GM21526 (cell line): Measurements from ENCODE around the gene DPP6.

Experiments
- ATAC-seq: cut with Tn5 transposase; IDR thresholded peaks from one replicate; pipeline ENCODE4 v1.9.1; 2021; ENCODE audit warnings: moderate library complexity; ENCODE audit not compliant: unreplicated experiment, low FRiP score

The DPP6 gene

GRCh38 chr7:154862153-154862791 is 810.1 kb downstream of the DPP6 start:
- ATAC-seq, result no peak

GRCh38 chr7:154863766-154864522 is 811.7 kb downstream of the DPP6 start:
- no peak for ATAC-seq

- ATAC-seq, result no peak
Observed at GRCh38 chr7:154864523-154864891, 812.3 kb downstream of the DPP6 start.

GRCh38 chr7:154865984-154866685 is 813.9 kb downstream of the DPP6 start:
- ATAC-seq, result no peak

GRCh38 chr7:154867068-154867467 is 814.9 kb downstream of the DPP6 start:
- ATAC-seq, result no peak

- ATAC-seq, result no peak
Observed at GRCh38 chr7:154868921-154869320, 816.7 kb downstream of the DPP6 start.

- ATAC-seq, result no peak
Observed at GRCh38 chr7:154869436-154869835, 817.2 kb downstream of the DPP6 start.

GRCh38 chr7:154871507-154871906 is 819.3 kb downstream of the DPP6 start:
- no peak for ATAC-seq

- no peak for ATAC-seq
Observed at GRCh38 chr7:154871928-154872750, 819.9 kb downstream of the DPP6 start.

GRCh38 chr7:154872811-154873499 is 820.8 kb downstream of the DPP6 start:
- no peak for ATAC-seq

- ATAC-seq, result no peak
Observed at GRCh38 chr7:154873500-154874121, 821.4 kb downstream of the DPP6 start.

- ATAC-seq, result no peak
Observed at GRCh38 chr7:154874409-154875113, 822.4 kb downstream of the DPP6 start.

- no peak for ATAC-seq
Observed at GRCh38 chr7:154875297-154875696, 823.1 kb downstream of the DPP6 start.

GRCh38 chr7:154876516-154876915 is 824.3 kb downstream of the DPP6 start:
- no peak for ATAC-seq

GRCh38 chr7:154877031-154877430 is 824.8 kb downstream of the DPP6 start:
- ATAC-seq, result no peak

GRCh38 chr7:154879629-154880028 is 827.4 kb downstream of the DPP6 start:
- no peak for ATAC-seq

GRCh38 chr7:154880513-154880912 is 828.3 kb downstream of the DPP6 start:
- no peak for ATAC-seq

GRCh38 chr7:154881026-154881425 is 828.8 kb downstream of the DPP6 start:
- no peak for ATAC-seq

- no peak for ATAC-seq
Observed at GRCh38 chr7:154881526-154881925, 829.3 kb downstream of the DPP6 start.
